ENCODE results near the gene PEX3.
"Not testable (repeated sequence)": the region's sequence is repeated elsewhere in the genome, so short reads cannot be mapped to it uniquely, and the experiment has no call there.

PEX3 gene

GRCh38 chr6:143507358-143508145 lies 56.9 kb downstream of the PEX3 start:
- DNase-seq (ENCODE audit: low read depth) = no peak

GRCh38 chr6:143510326-143510725 lies 59.7 kb downstream of the PEX3 start:
- DNase-seq (ENCODE audit: low read depth) = not testable (repeated sequence)

DNA sequence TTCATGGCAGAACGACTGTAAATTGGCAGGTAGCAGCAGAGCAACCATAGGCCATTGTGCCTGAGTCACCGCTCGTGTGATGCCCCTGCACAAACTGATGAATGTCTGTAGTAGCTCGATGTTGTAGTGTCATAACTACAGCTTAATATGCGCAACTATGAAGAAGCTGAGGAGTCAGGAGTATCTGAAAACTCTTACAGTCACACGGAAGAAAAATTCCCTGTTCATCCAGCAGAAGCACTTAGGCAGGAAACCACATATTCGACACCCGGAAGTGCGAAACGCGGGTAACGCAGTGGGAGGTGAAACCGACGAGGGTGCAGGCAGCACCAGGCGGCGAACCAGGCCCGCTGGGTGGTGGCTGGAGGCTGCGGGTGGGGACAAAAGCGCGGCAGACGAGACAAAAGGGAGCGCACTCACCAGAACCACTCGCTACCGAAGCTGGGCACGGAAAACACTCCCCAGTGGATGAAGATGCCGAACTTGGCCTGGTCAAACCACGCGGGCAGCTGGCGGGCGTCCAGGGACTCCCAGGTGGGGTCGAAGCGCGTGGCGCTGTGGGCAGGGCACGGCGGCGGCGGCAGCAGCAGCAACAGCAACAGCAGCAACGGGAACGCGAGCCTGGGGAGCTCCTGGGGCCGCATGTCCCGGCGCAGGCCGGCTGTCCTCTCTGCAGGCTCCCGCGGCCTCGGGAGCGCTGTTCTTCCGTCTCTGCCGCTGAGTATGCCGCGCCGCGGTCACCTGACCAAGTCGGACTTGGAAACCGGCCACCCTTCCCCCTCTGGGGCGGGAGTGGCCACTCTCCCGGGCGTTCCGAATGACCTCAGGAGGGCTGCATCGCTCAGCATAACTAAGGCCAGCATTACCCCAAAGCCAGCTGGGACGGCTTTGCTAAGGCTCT lies 60.6 kb downstream of the PEX3 start, which contains the start of gene FUCA2:
Gene FUCA2, minus strand, starts transcription at position 730 of the 901 bp plus-strand sequence. Its CDS starts 86 bp downstream, at position 644.
- DNase-seq (ENCODE audit: low read depth) = peak; percentile 80

DNA sequence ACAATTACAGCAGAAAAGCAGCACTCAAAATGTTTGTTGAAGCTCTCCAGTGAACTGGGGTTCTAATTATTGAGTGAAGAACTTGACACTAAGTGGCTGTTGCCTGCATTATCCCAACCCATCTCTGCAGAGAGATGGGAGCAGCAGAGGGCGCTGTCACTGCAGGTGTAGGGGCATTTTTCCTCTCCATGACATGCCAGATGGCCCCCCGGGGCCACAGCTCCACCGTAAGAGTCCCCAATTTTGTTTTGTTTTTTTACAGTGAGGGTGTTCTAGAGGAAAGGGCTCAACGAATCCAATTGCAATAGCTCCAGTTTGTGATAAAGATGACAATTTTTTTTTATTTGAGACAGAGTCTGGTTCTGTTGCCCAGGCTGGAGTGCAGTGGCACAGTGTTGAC lies 62.8 kb downstream of the PEX3 start:
- no peak for DNase-seq (ENCODE audit: low read depth)

DNA sequence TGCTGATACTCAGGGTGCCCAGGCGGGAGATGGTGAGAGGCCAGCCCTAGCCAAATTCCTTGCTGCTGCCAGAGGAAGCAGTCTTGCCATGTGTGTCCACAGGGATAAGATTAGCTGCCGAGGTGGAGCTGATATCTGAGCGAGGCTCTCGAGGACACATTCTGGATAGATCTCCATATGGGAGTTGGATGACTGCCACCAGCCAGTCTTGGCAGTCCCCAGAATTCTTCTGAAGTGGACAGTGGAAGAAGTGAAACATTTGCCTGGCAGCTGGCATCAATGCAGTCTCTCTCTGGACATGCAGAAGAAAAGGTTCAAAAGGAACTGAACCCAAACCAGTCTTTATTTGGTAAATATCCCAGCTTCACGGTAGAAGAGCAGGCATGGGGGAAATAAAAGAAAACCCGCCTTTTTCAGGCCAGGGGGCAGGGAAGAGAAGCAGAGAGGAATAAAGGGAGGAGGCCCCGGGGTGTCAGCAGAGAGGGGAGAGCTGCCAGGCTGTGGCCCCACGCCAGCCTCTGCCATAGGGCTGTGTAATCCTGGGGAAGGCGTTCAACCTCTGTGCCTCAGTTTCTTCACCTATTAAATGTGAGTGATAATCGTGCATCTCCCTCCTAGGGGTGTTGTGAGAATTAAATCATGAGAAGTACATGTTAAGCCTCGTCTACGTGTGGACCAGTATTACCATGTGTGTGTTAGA lies 64.6 kb downstream of the PEX3 start:
- DNase-seq (ENCODE audit: low read depth) = peak; percentile 21

- no peak for DNase-seq (ENCODE audit: low read depth)
Observed at GRCh38 chr6:143515766-143516355, 65.3 kb downstream of the PEX3 start.

DNA sequence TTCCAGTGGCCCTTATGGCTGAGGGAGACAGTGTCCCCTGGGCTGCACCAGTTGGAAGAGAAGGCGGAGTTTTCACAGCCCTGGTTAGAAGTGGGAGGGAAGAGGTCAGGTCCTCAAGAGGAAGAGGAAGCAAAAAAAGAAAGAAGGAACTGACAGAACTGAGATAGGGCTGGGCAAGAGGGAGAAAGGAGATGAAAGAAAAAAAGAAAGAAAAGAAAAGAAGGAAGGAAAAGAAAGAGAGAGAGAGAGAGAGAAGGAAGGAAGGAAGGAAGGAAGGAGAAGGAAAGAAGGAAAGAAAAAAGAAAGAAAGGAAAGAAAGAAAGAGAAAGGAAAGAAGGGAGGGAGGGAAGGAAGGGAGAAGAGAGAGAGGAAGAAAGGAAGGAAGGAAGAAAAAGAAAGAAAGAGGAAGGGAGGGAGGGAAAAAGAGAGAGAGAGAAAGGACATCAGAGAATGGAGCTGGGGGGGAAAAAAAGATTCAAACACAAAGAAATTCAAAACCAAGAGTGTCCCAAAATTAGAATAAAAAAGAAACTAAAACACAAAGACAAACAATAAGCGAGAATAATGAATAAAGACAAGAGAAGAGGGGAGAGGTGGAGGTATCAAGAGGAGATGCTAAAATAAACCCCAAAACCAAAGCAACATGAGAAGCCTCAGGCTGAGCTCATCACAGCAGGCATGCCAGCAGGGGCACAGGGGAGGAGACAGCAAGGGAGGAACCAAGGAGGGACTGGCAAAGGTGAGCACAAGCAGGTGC lies 66.3 kb downstream of the PEX3 start:
- DNase-seq (ENCODE audit: low read depth) = no peak

DNA sequence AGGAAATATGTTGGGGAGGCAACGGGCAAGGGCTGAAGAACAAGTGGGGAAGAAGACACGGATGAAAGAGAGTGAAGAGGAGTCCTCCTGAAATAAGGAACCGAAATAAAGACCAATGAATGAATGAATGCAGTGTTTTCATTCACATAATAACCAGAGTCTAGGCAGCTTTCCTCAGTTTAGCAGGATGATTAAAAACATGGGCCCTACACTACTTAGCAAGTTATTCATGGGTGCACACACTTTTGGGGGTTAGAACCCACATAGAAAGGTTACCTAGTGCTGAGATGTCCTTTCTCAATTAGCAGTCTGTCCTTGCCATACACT lies 66.8 kb downstream of the PEX3 start:
- no peak for DNase-seq (ENCODE audit: low read depth)

DNA sequence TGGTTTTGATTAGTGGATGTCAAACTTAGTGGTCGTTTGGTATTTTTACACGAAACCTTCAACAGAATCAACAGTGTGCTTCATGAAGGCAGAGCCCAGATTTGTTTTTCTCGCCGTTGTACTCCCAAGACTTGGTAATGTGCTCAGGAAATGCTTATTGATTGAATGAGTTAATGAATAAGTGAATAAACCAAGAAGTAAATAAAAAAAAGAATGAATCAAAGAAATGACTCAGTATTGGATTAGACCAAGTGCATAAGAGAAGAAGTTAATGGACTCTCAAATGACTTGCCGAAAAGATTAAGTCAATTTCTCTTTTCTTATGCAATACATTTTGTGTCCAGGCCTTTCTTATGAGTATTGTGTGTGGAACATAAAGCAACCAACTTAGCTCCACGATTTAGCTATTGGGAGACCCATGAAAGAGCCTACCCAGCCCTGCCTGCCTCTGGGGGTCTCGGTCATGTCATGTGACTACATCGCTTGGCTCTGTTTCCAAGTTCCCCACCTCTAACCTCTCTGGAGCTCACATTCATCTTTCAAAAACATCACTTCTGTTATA lies 71.5 kb downstream of the PEX3 start:
- no peak for DNase-seq (ENCODE audit: low read depth)

GRCh38 chr6:143525356-143525755 lies 74.8 kb downstream of the PEX3 start:
- DNase-seq (ENCODE audit: low read depth) = no peak

DNA sequence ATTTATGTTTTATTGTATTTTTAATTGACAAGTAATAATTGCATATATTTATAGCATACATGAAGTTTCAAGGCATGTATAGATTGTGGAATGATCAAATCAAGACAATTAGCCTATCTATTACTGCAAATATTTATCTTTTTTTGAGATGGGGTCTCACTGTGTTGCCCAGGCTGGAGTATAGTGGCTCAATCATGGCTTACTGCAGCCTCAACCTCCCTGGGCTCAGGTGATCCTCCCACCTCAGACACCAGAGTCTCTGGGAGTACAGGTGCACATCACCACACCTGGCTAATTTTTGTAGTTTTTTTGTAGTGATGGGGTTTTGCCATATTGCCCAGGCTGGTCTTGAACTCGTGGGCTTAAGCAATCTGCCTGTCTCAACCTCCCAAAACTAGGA lies 77.1 kb downstream of the PEX3 start:
- DNase-seq (ENCODE audit: low read depth) = no peak

DNA sequence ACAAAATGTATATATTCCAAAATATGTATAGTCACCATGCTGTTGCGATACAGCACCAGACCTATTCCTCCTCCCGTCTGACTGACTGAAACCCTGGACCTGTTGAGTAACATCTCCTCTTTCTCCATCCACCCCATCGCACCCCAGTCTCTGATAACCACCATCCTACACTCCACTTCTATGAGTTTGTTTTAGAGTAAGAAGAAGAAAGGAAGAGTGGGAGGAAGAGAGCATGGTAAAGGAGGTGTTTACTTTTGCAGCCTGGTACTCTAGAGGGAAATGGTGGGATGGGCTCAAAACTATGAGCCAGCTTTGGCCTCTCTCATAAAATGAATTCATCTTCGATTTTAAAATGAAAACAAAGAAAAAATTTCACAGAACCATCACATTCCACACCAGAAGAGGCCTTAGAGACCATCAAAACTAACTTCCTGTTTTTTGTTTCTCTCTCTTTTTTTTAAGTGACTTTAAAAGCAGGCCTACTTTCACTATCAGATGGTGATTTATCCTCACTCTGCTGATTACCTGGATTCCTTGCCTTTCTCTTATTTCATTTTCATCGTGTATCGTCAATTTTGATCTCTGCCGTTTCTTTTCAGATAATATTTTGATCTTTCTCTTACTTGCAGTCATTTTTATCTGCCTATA lies 77.7 kb downstream of the PEX3 start:
- no peak for DNase-seq (ENCODE audit: low read depth)

- DNase-seq (ENCODE audit: low read depth) = no peak
Observed at GRCh38 chr6:143529095-143529494, 78.5 kb downstream of the PEX3 start.

GRCh38 chr6:143531720-143532499 lies 81.3 kb downstream of the PEX3 start:
- DNase-seq (ENCODE audit: low read depth) = no peak

- no peak for DNase-seq (ENCODE audit: low read depth)
Observed at GRCh38 chr6:143535189-143535614, 84.6 kb downstream of the PEX3 start.

- no peak for DNase-seq (ENCODE audit: low read depth)
Observed at GRCh38 chr6:143536461-143536865, 85.9 kb downstream of the PEX3 start.

DNA sequence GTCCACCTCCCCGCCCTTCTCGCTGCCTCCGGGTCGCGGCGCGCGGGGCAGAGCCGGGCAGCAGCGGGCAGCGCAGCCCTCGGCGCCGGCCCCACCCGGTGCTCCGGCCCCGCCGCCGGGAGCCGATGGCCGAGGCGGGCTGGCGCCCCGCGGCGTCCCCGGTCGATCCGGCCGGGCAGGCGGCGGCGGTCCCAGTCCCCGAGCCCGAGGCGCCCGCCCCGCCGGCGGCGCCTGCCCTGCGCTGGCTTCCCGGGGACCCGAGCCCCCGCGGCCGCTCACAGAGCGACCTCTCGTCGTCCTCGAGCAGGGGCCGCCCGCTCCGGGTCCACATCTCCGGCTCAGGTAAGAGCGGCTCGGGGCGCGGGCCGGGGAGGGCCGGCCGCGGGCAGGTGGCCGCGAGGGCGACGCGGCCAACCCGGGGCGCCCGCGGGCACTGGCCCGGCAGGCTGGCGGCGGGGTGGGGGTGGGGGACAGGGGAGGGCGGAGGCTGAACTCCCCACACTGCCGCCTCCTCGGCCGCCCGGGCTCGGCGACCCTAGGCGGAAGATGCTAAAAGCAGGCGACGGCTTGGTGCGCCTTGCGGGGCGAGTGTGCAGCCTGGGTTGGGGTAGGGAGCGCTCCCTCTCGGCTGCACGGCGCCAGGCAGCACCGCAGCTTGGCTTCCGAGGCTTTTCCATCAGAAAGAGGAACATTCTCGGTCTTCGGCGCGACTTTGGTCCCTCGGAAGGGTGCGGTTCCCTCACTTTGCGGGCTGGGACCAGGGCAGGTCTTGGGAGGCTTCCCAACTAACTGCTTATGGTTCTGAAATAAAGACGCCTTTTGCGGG lies 86.5 kb downstream of the PEX3 start:
- peak; percentile 38 for DNase-seq (ENCODE audit: low read depth)

DNA sequence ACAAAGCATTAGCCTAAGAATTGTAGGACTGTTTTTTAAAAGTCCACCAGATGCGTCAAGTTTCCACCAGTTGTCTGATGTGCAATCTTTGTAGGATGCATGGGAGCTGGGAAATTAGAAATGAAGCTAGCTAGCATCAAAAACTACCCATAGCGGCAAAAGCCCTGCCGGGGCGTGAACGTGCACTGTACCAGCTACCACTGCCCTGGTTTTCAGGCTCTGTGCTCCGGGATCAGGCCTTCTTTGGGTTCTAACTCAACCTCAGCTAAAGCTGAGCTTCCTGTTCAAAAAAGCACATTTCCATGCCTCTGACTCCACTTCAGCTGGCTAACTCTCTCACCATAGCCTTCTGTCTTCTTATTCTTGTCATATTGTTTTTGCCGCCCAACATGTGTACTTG lies 87.8 kb downstream of the PEX3 start:
- DNase-seq (ENCODE audit: low read depth) = no peak

DNA sequence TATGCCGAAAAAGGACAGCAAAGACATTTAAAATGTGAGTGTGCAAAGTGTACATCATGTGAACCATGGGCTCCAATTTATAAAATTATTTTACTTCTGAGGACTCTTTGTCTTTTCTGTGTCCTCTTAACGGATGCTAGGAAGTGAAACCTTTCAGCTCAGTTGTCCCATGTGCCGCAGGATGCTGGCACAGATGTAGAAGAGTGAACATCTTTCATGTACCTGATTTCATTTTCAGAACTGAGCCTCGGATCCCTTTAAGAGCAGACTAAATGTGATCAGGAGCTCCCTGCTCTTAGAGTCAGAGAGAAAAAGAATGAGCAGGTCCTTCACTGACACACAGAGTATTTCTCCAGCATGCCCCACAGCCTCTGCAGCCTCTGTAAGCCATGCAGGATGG lies 88.5 kb downstream of the PEX3 start:
- DNase-seq (ENCODE audit: low read depth) = no peak

Data from stromal cell of bone marrow (primary cell).